GM12878 (cell line): ENCODE results near the gene HAVCR1. TPM values are rescaled to one million over a fixed set of nuclear protein-coding genes. Genes with fewer than 3 reads are reported as not detected.
A peak's percentile ranks its signal among the peaks of the same experiment; 100 is the strongest.

Experiments
- ATAC-seq: fragments of 200-7000 bp; cut with Tn5 transposase; 3 replicates; pipeline ENCODE4 v1.9.1; 2020; ENCODE audit warnings: mild to moderate bottlenecking, moderate library complexity
- BruUV-seq: library from RNA; stranded (reverse); fragments of 400-500 nt; replicated peaks from 2 replicates; lab custom pipeline; 2021; lab: Mats Ljungman, UMichigan
- CTCF ChIA-PET: fragments of 300-600 bp; sonication (Branson Sonifier 250); formaldehyde crosslinking; extraction: SDS; loops from one replicate; lab custom pipeline; 2021; ENCODE audit warnings: inconsistent platforms; lab: Yijun Ruan, JAX
- POLR2A ChIA-PET: fragments of 350-600 bp; formaldehyde crosslinking; extraction: SDS; loops from one replicate; lab custom pipeline; 2021; ENCODE audit warnings: inconsistent platforms; lab: Charles Lee
- RAD21 ChIA-PET: fragments of 300-600 bp; sonication (Branson Sonifier 250); formaldehyde crosslinking; loops from one replicate; lab custom pipeline; 2023; ENCODE audit warnings: antibody characterized with exemption; ENCODE audit not compliant: unreplicated experiment; lab: Charles Lee
- SMC1A ChIA-PET: fragments of 300-600 bp; sonication (Branson Sonifier 250); formaldehyde crosslinking; loops from one replicate; lab custom pipeline; 2023; ENCODE audit not compliant: unreplicated experiment, uncharacterized antibody; lab: Charles Lee
- DNase-seq: peaks from one replicate; pipeline ENCODE4 v3.0.0-alpha.2; 2011; ENCODE audit warnings: low read depth, low spot score
- FAIRE-seq: peaks from 3 replicates; lab custom pipeline; 2011; peaks lifted over from hg19 to GRCh38; lab: Jason Lieb, UNC
- H2AFZ ChIP-seq: 2 replicates; pipeline ENCODE4 v1.6.0; 2011; ENCODE audit warnings: low read depth, low read length, control low read depth; ENCODE audit not compliant: control insufficient read depth
- H3K27ac ChIP-seq: 2 replicates; pipeline ENCODE4 v1.5.1; 2011; ENCODE audit warnings: control low read depth; ENCODE audit not compliant: control insufficient read depth, insufficient read depth
- H3K27me3 ChIP-seq, 2 experiments: replicated peaks in 1 of 2; 2 replicates each; pipeline versions ENCODE4 v1.6.0 to v1.6.1; 2011; ENCODE audit warnings: low read length in 1 of 2; ENCODE audit not compliant: control insufficient read depth in 2 of 2, insufficient read depth in 2 of 2
- H3K36me3 ChIP-seq, 2 experiments: 2 replicates each; pipeline ENCODE4 v1.5.1; 2011; ENCODE audit warnings: low read length in 1 of 2; ENCODE audit not compliant: control insufficient read depth in 2 of 2, insufficient read depth in 2 of 2
- H3K4me1 ChIP-seq: 2 replicates; pipeline ENCODE4 v1.6.1; 2011; ENCODE audit warnings: mild to moderate bottlenecking, low read length, moderate library complexity, mixed read lengths; ENCODE audit not compliant: control insufficient read depth, insufficient read depth
- H3K4me2 ChIP-seq: 2 replicates; pipeline ENCODE4 v1.6.0; 2011; ENCODE audit warnings: control low read depth; ENCODE audit not compliant: control insufficient read depth, insufficient read depth
- H3K4me3 ChIP-seq: fragments of 200-600 bp; sonication (generic); 2 replicates; pipeline ENCODE4 v1.5.1; 2016
- H3K79me2 ChIP-seq: 2 replicates; pipeline ENCODE4 v1.6.0; 2011; ENCODE audit warnings: low read length; ENCODE audit not compliant: control insufficient read depth, insufficient read depth
- H3K9ac ChIP-seq: 2 replicates; pipeline ENCODE4 v1.8.0; 2011; ENCODE audit warnings: low read length, control low read depth, mixed read lengths; ENCODE audit not compliant: control insufficient read depth, insufficient read depth
- H3K9me3 ChIP-seq: replicated peaks from 3 replicates; pipeline ENCODE4 v1.5.1; 2011; ENCODE audit warnings: mild to moderate bottlenecking, low read length; ENCODE audit not compliant: control insufficient read depth, insufficient read depth
- H4K20me1 ChIP-seq: 2 replicates; pipeline ENCODE4 v1.6.0; 2011; ENCODE audit not compliant: control insufficient read depth, insufficient read depth
- ASH2L ChIP-seq: fragments of 300-600, 200-600 bp; sonication (generic); IDR thresholded peaks from 2 replicates; pipeline ENCODE4 v1.6.1; 2017; ENCODE audit warnings: low read depth, mild to moderate bottlenecking, borderline replicate concordance
- DPF2 ChIP-seq: fragments of 450-650 bp; IDR thresholded peaks from 2 replicates; pipeline ENCODE4 v1.6.1; 2017; ENCODE audit warnings: mild to moderate bottlenecking
- EP300 ChIP-seq, 2 experiments: fragments of 150-350 bp in 1 of 2; IDR thresholded peaks; 2 replicates each; pipeline ENCODE4 v1.6.1; 2011 to 2012; ENCODE audit warnings: low read depth in 2 of 2, low read length in 2 of 2, borderline replicate concordance in 1 of 2, improper control_type of control experiment in 1 of 2, inconsistent platforms in 1 of 2; ENCODE audit not compliant: control insufficient read depth in 1 of 2
- GATAD2B ChIP-seq: fragments of 450-650 bp; conservative IDR thresholded peaks from 2 replicates; pipeline ENCODE4 v1.6.1; 2017; ENCODE audit warnings: low read depth, mild to moderate bottlenecking, moderate library complexity
- HDAC6 ChIP-seq: fragments of 200-600 bp; sonication (generic); IDR thresholded peaks from one replicate; pipeline ENCODE4 v1.8.0; 2017; ENCODE audit warnings: antibody characterized with exemption; ENCODE audit not compliant: unreplicated experiment
- IKZF1 ChIP-seq: fragments of 450-650 bp; conservative IDR thresholded peaks from 2 replicates; pipeline ENCODE4 v1.6.1; 2017; ENCODE audit warnings: antibody characterized with exemption, mild to moderate bottlenecking
- MEF2B ChIP-seq: fragments of 450-650 bp; IDR thresholded peaks from 2 replicates; pipeline ENCODE4 v1.6.1; 2018; ENCODE audit warnings: mild to moderate bottlenecking, moderate library complexity; ENCODE audit not compliant: partially characterized antibody, poor library complexity, severe bottlenecking
- MLLT1 ChIP-seq: fragments of 450-650 bp; IDR thresholded peaks from 2 replicates; pipeline ENCODE4 v1.6.1; 2016; ENCODE audit warnings: mild to moderate bottlenecking
- MTA2 ChIP-seq: fragments of 450-650 bp; IDR thresholded peaks from 2 replicates; pipeline ENCODE4 v1.6.1; 2016; ENCODE audit warnings: low read depth, mild to moderate bottlenecking, moderate library complexity
- POLR2AphosphoS2 ChIP-seq: IDR thresholded peaks from 2 replicates; pipeline ENCODE4 v1.6.1; 2011; ENCODE audit warnings: low read depth, mild to moderate bottlenecking, low read length, improper control_type of control experiment, moderate library complexity
- STAT3 ChIP-seq: IDR thresholded peaks from 2 replicates; pipeline ENCODE4 v1.6.1; 2011; ENCODE audit warnings: low read depth, low read length, improper control_type of control experiment
- SUZ12 ChIP-seq: fragments of 200-600 bp; sonication (generic); IDR thresholded peaks from one replicate; pipeline ENCODE4 v1.6.1; 2018; ENCODE audit warnings: antibody characterized with exemption, mild to moderate bottlenecking; ENCODE audit not compliant: unreplicated experiment
- TAF1 ChIP-seq: IDR thresholded peaks from 2 replicates; pipeline ENCODE4 v1.6.1; 2011; ENCODE audit warnings: mild to moderate bottlenecking, low read depth, low read length, borderline replicate concordance
- TCF12 ChIP-seq: IDR thresholded peaks from 2 replicates; pipeline ENCODE4 v1.6.1; 2011; ENCODE audit warnings: low read depth, mild to moderate bottlenecking, low read length
- YBX1 ChIP-seq: fragments of 450-650 bp; IDR thresholded peaks from 2 replicates; pipeline ENCODE4 v1.6.1; 2016; ENCODE audit warnings: antibody characterized with exemption
- ZSCAN29 ChIP-seq: fragments of 450-650 bp; IDR thresholded peaks from 2 replicates; pipeline ENCODE4 v1.6.1; 2017; ENCODE audit warnings: mild to moderate bottlenecking, moderate library complexity
- WGBS: methylation state at CpG from one replicate; pipeline ENCODE4 v1.1.6; 2016; ENCODE audit warnings: low lambda C conversion rate; ENCODE audit not compliant: insufficient replicate concordance, insufficient coverage; ENCODE audit errors: missing lambda C conversion rate; 5-methylcytosine and 5-hydroxymethylcytosine counted together
- in situ Hi-C: fragments of 300-500 bp; cut with MboI; formaldehyde crosslinking; loops from 9 replicates; pipeline ENCODE4 v1.14.3; 2018; ENCODE audit warnings: mixed read lengths
- intact Hi-C: fragments of 100-400 bp; cut with micrococcal nuclease; formaldehyde crosslinking; loops from one replicate; pipeline ENCODE4 v1.14.2; 2022; ENCODE audit not compliant: unreplicated experiment
- polyA plus RNA-seq, 11 experiments: library from polyadenylated mRNA; depleted of rRNA in 4 of 11; unstranded in 6 of 11; stranded (reverse) in 5 of 11; fragments of >200 nt; fragmentation: Nextera tagmentation in 4 of 11; fragmentation: Illumina TruSeq in 1 of 11; extraction: Ambion mirVana in 4 of 11; extraction: Trizol in 1 of 11; gene quantifications; 1 replicate in 1 of 11; 2 replicates in 10 of 11; pipeline versions ENCODE4 v1.2.1 to v1.2.3, GENCODE V29; 2011 to 2016; ENCODE audit warnings: inconsistent platforms in 2 of 11, missing spikeins in 2 of 11, low read depth in 1 of 11
- total RNA-seq, 4 experiments: library from RNA; depleted of rRNA in 3 of 4; stranded (reverse); fragments of >200 nt in 3 of 4; fragmentation: Illumina TruSeq in 1 of 4; extraction: Trizol in 1 of 4; gene quantifications; 2 replicates each; pipeline versions ENCODE4 v1.2.1 to v1.2.3, GENCODE V29; 2013 to 2021
- TF ChIP-seq, protein P1 (sequence below): IDR thresholded peaks from 2 replicates; pipeline ENCODE4 v1.6.1; 2012; ENCODE audit warnings: low read depth, low read length, improper control_type of control experiment
- TF ChIP-seq, protein P2 (sequence below), 3 experiments: IDR thresholded peaks in 2 of 3; conservative IDR thresholded peaks in 1 of 3; 2 replicates each; pipeline ENCODE4 v1.5.1; 2011; ENCODE audit warnings: low read depth in 3 of 3, low read length in 3 of 3, mild to moderate bottlenecking in 3 of 3, control low read depth in 2 of 3, moderate library complexity in 2 of 3, inconsistent platforms in 1 of 3, mixed read lengths in 1 of 3; ENCODE audit not compliant: control insufficient read depth in 2 of 3, insufficient read depth in 1 of 3; ENCODE audit errors: extremely low read depth in 1 of 3

HAVCR1 gene
- total and polyA plus RNA-seq, 10 of the 15 experiments (the other 5 are each of a cell fraction or from before 2014, with no cell fraction given) = 0.08 to 0.45 TPM; not detected in 8

GRCh38 chr5:157025093-157025698 lies 33.7 kb downstream of the HAVCR1 start:
- no peak overlapping the region for H3K4me3 ChIP-seq
- H3K79me2 ChIP-seq = no peaks in the 10 kb centered on the region
- ChIA-PET RAD21 (interaction anchor here (0.7 to 2.1 kb wide), 10 partner anchors 50 to 1081 kb away, joined by 3 to 7 read pairs (median 4); partner anchors contain the start of gene HAVCR2), POLR2A (interaction anchor here (0.8 kb wide), 1 partner anchor 104 kb away, joined by 4 read pairs; no protein-coding TSS in a partner anchor), CTCF (interaction anchor here (0.9 to 4.2 kb wide), 13 partner anchors 10 to 209 kb away, joined by 3 to 49 read pairs (median 3); partner anchors contain the start of gene HAVCR2), SMC1A (interaction anchor here (0.6 to 4.0 kb wide), 17 partner anchors 8 to 340 kb away, joined by 3 to 13 read pairs (median 5); partner anchors contain the start of gene MED7)
- no peak for FAIRE-seq
- H3K4me2 ChIP-seq = peak overlapping the region; percentile 35
- H3K27me3 ChIP-seq = no peaks in the 10 kb centered on the region
- peak; percentile 70 for ATAC-seq
- no TSS peak for BruUV-seq
- DNase-seq = peak; percentile 38
- H3K9ac ChIP-seq = no peak overlapping the region
- no peaks in the 10 kb centered on the region for H3K36me3 ChIP-seq
- in situ Hi-C loops = no loop called here
- H4K20me1 ChIP-seq = no peaks in the 10 kb centered on the region
- peak overlapping the region; percentile 19 for H2AFZ ChIP-seq
- intact Hi-C loops = loop anchor here (5.0 kb wide), 4 partner anchors 88 to 188 kb away; no protein-coding TSS in a partner anchor
- no peak overlapping the region for H3K27ac ChIP-seq
- peaks cover 6% of the 10 kb centered on the region for H3K4me1 ChIP-seq
- no peaks in the 10 kb centered on the region for H3K9me3 ChIP-seq
- 2% methylated on average over 3 of the region's 3 CpGs for WGBS
- TF ChIP-seq ZSCAN29 = no peak
- TF ChIP-seq YBX1 = no peak
- TF ChIP-seq POLR2AphosphoS2 = no peak
- TF ChIP-seq ASH2L = no peak
- no peak for TF ChIP-seq HDAC6
- TF ChIP-seq, protein P1, sequence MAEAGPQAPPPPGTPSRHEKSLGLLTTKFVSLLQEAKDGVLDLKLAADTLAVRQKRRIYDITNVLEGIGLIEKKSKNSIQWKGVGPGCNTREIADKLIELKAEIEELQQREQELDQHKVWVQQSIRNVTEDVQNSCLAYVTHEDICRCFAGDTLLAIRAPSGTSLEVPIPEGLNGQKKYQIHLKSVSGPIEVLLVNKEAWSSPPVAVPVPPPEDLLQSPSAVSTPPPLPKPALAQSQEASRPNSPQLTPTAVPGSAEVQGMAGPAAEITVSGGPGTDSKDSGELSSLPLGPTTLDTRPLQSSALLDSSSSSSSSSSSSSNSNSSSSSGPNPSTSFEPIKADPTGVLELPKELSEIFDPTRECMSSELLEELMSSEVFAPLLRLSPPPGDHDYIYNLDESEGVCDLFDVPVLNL = no peak
- TF ChIP-seq SUZ12 = no peak
- peak; percentile 57 to 65; a peak in 2 of 4 replicates for TF ChIP-seq EP300 (IDR thresholded peaks at IDR 0.05; ENCODE audit: borderline replicate concordance in 1 of 2, control insufficient read depth in 1 of 2, low read depth in 2 of 2, low read length in 2 of 2)
- peak; percentile 15 for TF ChIP-seq MEF2B
- no peak for TF ChIP-seq GATAD2B
- TF ChIP-seq DPF2 = no peak
- peak; percentile 59 for TF ChIP-seq MTA2
- TF ChIP-seq MLLT1 = 0 out of 2 replicates have a peak, but pooled peaks have one; percentile 26
- TF ChIP-seq, protein P2, sequence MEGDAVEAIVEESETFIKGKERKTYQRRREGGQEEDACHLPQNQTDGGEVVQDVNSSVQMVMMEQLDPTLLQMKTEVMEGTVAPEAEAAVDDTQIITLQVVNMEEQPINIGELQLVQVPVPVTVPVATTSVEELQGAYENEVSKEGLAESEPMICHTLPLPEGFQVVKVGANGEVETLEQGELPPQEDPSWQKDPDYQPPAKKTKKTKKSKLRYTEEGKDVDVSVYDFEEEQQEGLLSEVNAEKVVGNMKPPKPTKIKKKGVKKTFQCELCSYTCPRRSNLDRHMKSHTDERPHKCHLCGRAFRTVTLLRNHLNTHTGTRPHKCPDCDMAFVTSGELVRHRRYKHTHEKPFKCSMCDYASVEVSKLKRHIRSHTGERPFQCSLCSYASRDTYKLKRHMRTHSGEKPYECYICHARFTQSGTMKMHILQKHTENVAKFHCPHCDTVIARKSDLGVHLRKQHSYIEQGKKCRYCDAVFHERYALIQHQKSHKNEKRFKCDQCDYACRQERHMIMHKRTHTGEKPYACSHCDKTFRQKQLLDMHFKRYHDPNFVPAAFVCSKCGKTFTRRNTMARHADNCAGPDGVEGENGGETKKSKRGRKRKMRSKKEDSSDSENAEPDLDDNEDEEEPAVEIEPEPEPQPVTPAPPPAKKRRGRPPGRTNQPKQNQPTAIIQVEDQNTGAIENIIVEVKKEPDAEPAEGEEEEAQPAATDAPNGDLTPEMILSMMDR (IDR thresholded peaks at IDR 0.05 in 2 of 3, conservative IDR thresholded peaks at IDR 0.05 in 1 of 3; ENCODE audit: control insufficient read depth in 2 of 3, extremely low read depth in 1 of 3, insufficient read depth in 1 of 3, low read depth in 3 of 3, low read length in 3 of 3) = no peak
- TF ChIP-seq STAT3 = no peak
- peak; percentile 57; the same call in 1 of the 2 replicates for TF ChIP-seq IKZF1
- TF ChIP-seq TAF1 = no peak
- no peak for TF ChIP-seq TCF12
